ENCODE results near the gene KCNJ11.

The KCNJ11 gene

GRCh38 chr11:17397311-17398002, 9.0 kb upstream of the KCNJ11 start:
- TF ChIP-seq, protein P1, sequence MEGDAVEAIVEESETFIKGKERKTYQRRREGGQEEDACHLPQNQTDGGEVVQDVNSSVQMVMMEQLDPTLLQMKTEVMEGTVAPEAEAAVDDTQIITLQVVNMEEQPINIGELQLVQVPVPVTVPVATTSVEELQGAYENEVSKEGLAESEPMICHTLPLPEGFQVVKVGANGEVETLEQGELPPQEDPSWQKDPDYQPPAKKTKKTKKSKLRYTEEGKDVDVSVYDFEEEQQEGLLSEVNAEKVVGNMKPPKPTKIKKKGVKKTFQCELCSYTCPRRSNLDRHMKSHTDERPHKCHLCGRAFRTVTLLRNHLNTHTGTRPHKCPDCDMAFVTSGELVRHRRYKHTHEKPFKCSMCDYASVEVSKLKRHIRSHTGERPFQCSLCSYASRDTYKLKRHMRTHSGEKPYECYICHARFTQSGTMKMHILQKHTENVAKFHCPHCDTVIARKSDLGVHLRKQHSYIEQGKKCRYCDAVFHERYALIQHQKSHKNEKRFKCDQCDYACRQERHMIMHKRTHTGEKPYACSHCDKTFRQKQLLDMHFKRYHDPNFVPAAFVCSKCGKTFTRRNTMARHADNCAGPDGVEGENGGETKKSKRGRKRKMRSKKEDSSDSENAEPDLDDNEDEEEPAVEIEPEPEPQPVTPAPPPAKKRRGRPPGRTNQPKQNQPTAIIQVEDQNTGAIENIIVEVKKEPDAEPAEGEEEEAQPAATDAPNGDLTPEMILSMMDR (IDR thresholded peaks at IDR 0.05; ENCODE audit: low read depth, low read length): no peak
- H3K4me3 ChIP-seq (ENCODE audit: low read depth, low read length): no peak overlapping the region

DNA sequence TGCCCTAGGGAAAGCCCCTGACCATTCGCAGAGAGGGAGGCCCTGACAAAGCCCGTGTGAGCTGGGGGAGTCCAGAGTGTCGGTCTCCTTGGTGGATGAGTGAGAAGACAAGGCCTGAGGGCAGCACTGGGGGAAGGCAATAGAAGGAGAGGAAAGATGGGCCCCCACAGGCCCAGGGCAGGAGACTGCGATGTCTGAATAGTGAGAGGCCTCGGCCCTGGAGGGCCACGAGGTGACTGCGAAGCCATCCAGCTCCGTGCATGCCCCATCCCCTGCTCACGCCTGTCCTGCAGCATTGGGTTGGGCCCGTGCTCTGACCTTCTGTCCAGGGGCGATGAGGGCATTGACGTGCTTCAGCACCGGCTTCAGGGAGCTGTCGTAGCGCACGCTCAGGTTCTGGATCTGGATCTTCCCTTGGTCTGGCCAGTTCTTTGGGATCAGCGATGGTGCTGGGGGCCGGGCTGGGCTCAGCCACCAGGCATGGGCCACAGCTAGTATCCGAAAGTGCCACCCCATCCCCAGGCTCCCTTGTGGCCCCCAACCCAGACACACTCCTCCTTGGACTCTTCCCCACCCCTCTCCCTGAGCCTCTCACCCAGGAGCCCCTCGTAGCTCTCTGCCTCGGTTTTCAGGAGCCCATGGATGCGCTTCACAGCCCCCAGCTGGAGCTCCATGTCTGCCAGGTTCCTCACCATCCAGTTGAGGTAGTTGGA, 8.3 kb upstream of the KCNJ11 start:
- no peak overlapping the region for H3K4me3 ChIP-seq (ENCODE audit: low read depth, low read length)
- TF ChIP-seq, protein P1 (IDR thresholded peaks at IDR 0.05; ENCODE audit: low read depth, low read length): no peak

GRCh38 chr11:17395978-17396377, 7.5 kb upstream of the KCNJ11 start:
- TF ChIP-seq, protein P1 (IDR thresholded peaks at IDR 0.05; ENCODE audit: low read depth, low read length): no peak
- no peak overlapping the region for H3K4me3 ChIP-seq (ENCODE audit: low read depth, low read length)

- no peak overlapping the region for H3K4me3 ChIP-seq (ENCODE audit: low read depth, low read length)
- TF ChIP-seq, protein P1 (IDR thresholded peaks at IDR 0.05; ENCODE audit: low read depth, low read length): no peak
Observed at GRCh38 chr11:17395554-17395961, 7.1 kb upstream of the KCNJ11 start.

DNA sequence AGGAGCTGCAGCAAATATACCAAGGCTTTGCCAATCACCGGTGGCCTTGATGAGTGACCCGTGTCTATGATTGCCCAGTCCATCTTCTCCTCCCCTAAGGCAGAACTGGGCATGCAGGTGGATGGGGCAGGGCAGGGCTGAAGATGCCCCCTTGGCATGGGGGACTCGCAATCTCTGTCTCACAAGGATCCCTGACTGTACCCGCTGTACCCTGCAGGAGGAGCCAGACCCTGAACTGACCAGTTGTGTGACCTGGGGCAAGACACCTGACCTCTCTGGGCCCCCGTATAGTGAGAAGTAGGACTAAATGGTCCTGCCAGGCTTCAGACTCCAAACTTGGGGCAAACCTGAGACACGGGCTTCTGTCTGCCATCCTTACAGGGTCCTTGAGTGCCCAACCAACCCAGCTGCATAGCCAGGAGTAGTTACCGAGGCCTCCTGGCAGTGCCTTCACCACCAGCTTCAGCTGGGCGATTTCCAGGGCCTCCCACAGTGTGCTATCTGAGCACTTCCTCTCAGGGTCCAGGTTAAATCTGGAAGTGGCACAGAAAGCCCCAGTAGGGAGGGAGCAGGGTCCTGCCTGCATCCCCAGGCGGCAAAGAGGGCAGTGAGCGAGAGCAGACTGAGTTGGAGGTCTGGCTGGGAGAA, 6.4 kb upstream of the KCNJ11 start:
- no peak overlapping the region for H3K4me3 ChIP-seq (ENCODE audit: low read depth, low read length)
- TF ChIP-seq, protein P1 (IDR thresholded peaks at IDR 0.05; ENCODE audit: low read depth, low read length): no peak

DNA sequence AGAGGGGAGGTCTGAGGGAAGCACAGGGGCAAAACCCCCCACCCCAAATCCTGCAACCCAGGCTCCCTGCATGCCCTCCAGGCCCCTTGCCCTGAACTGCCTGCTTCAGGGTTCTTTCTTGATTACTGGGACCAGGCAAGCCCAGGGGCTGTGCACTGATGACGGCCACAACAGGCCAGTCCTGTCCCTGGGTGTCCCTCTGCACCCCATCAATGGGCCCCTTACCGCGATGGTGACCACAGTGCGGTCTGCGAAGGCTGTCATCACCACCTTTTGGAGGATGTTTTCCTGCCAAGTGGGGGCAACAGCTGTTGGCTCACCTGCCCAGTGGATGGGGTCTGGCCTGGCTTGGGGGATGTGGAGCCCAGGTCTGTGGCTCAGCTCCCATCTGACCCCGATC, 5.0 kb upstream of the KCNJ11 start:
- TF ChIP-seq, protein P1 (IDR thresholded peaks at IDR 0.05; ENCODE audit: low read depth, low read length): no peak
- no peak overlapping the region for H3K4me3 ChIP-seq (ENCODE audit: low read depth, low read length)

- TF ChIP-seq, protein P1 (IDR thresholded peaks at IDR 0.05; ENCODE audit: low read depth, low read length): no peak
- no peak overlapping the region for H3K4me3 ChIP-seq (ENCODE audit: low read depth, low read length)
Observed at GRCh38 chr11:17392872-17393271, 4.4 kb upstream of the KCNJ11 start.
